Measurements from ENCODE around the gene SORBS1. TPM values are rescaled to one million over a fixed set of nuclear protein-coding genes. Genes with fewer than 3 reads are reported as not detected.

The SORBS1 gene
- total and polyA plus RNA-seq, 2 of the 13 experiments (the other 11 are each of a cell fraction or from before 2014, with no cell fraction given) = 16.8 to 39.8 TPM

- no peak for TF ChIP-seq AGO2 (optimal IDR thresholded peaks at IDR 0.05; ENCODE audit: low read depth, low read length)
- TF ChIP-seq MZF1 (CRISPR knock-in tag; IDR thresholded peaks at IDR 0.05; ENCODE audit: borderline replicate concordance) = no peak
- TF ChIP-seq ZBTB1 (CRISPR knock-in tag; IDR thresholded peaks at IDR 0.05; ENCODE audit: borderline replicate concordance) = no peak
- TF ChIP-seq ZNF556 (CRISPR knock-in tag; IDR thresholded peaks at IDR 0.05; ENCODE audit: borderline replicate concordance) = no peak
- TF ChIP-seq ZFX (CRISPR knock-in tag; IDR thresholded peaks at IDR 0.05; ENCODE audit: low read depth) = no peak
- no peak for TF ChIP-seq RBM39 (IDR thresholded peaks at IDR 0.05; ENCODE audit: low read depth, low read length, poor library complexity, severe bottlenecking)
- TF ChIP-seq ZBTB21 (CRISPR knock-in tag; IDR thresholded peaks at IDR 0.05) = no peak
- no peak for TF ChIP-seq KDM1A (CRISPR knock-in tag; IDR thresholded peaks at IDR 0.05)
These were observed 121.0 kb downstream of the SORBS1 start (continued) for GRCh38 chr10:95440038-95440725.

- intact Hi-C loops (cut with micrococcal nuclease; ENCODE audit: unreplicated experiment) = loop anchor here (10.0 kb wide), 1 partner anchor 64 kb away; no protein-coding TSS in a partner anchor
- no peaks in the 10 kb centered on the region for H3K27me3 ChIP-seq (ENCODE audit: control insufficient read depth in 1 of 2, insufficient read depth in 2 of 2, low read length in 2 of 2)
- H3K36me3 ChIP-seq (replicated peaks in 1 of 2; ENCODE audit: control insufficient read depth in 1 of 2, insufficient read depth in 2 of 2, low read length in 2 of 2) = peaks cover 20 to 40% of the 10 kb centered on the region in 2 experiments
- no peaks in the 10 kb centered on the region for H3K9me3 ChIP-seq (ENCODE audit: low read length)
- 94% methylated on average over 2 of the region's 2 CpGs for WGBS (ENCODE audit: low lambda C conversion rate)
- no peak overlapping the region for H3K9ac ChIP-seq (ENCODE audit: insufficient read depth, low read depth, low read length)
- ChIA-PET CTCF (ENCODE audit: low intra/inter-chr PET ratio, low total read pairs) (no interaction called here), POLR2A (no interaction called here)
- H4K20me1 ChIP-seq (ENCODE audit: insufficient read depth, low read length) = no peaks in the 10 kb centered on the region
- H3K79me2 ChIP-seq (ENCODE audit: insufficient read depth, low read length) = peaks cover 3% of the 10 kb centered on the region
- no peak overlapping the region for H2AFZ ChIP-seq (ENCODE audit: low read length)
- peaks cover 32% of the 10 kb centered on the region for H3K4me1 ChIP-seq (ENCODE audit: insufficient read depth, low read length)
- BruUV-seq (replicated peaks) = no TSS peak
- DNase-seq (ENCODE audit: low spot score) (no peak), ATAC-seq (no peak), FAIRE-seq (no peak)
- H3K4me2 ChIP-seq (ENCODE audit: low read depth, low read length) = no peak overlapping the region
- H3K27ac ChIP-seq (ENCODE audit: extremely low read length, insufficient read depth, low read length) = no peak overlapping the region
- in situ Hi-C loops (cut with HindIII; ENCODE audit: extremely low pct_ligation_motif_present, low pct_unique_long_range_greater_than_20kb) = loop anchor here (25.0 kb wide), 1 partner anchor 124 kb away; the partner anchor contains the start of gene SORBS1
- no peak overlapping the region for H3K4me3 ChIP-seq (replicated peaks in 1 of 3; ENCODE audit: insufficient read depth in 1 of 3, low read depth in 2 of 3, low read length in 3 of 3)
- TF ChIP-seq PHF8 (CRISPR knock-in tag; IDR thresholded peaks at IDR 0.05) = no peak
- no peak for TF ChIP-seq ISL2 (CRISPR knock-in tag; IDR thresholded peaks at IDR 0.05)
- no peak for TF ChIP-seq ZNF414 (CRISPR knock-in tag; IDR thresholded peaks at IDR 0.05)
- TF ChIP-seq ATRX (CRISPR knock-in tag; IDR thresholded peaks at IDR 0.05; ENCODE audit: borderline replicate concordance) = no peak
- TF ChIP-seq RARG (CRISPR knock-in tag; IDR thresholded peaks at IDR 0.05; ENCODE audit: low read depth) = no peak
- no peak for TF ChIP-seq CC2D1A (CRISPR knock-in tag; IDR thresholded peaks at IDR 0.05)
- TF ChIP-seq ZNF597 (CRISPR knock-in tag; IDR thresholded peaks at IDR 0.05) = no peak
- no peak for TF ChIP-seq ZUFSP (CRISPR knock-in tag; IDR thresholded peaks at IDR 0.05; ENCODE audit: borderline replicate concordance)
- no peak for TF ChIP-seq FIP1L1 (IDR thresholded peaks at IDR 0.05; ENCODE audit: borderline replicate concordance, insufficient read depth, low read depth, low read length)
- no peak for TF ChIP-seq RORA (CRISPR knock-in tag; IDR thresholded peaks at IDR 0.05)
- no peak for TF ChIP-seq RXRB (CRISPR knock-in tag; IDR thresholded peaks at IDR 0.05; ENCODE audit: borderline replicate concordance)
- no peak for TF ChIP-seq CREB1 (IDR thresholded peaks at IDR 0.05)
- TF ChIP-seq CREB1 (CRISPR knock-in tag; IDR thresholded peaks at IDR 0.05) = no peak
- no peak for TF ChIP-seq ZNF839 (CRISPR knock-in tag; IDR thresholded peaks at IDR 0.05; ENCODE audit: borderline replicate concordance)
These were observed 122.4 kb downstream of the SORBS1 start for GRCh38 chr10:95438781-95439180.
